Measurements from ENCODE around the gene LGALS4. TPM values are rescaled to one million over a fixed set of nuclear protein-coding genes. Genes with fewer than 3 reads are reported as not detected.

LGALS4 gene
- total RNA-seq, 2 experiments from 2014 or later: 1.0 to 1.1 TPM

- ChIA-PET POLR2A (interaction anchor here (1.0 kb wide), 1 partner anchor 11 kb away, joined by 4 read pairs; no protein-coding TSS in a partner anchor), CTCF (ENCODE audit: unreplicated experiment) (no interaction called here)
- DNase-seq (ENCODE audit: low spot score): no peak
- no peaks in the 10 kb centered on the region for H3K9me3 ChIP-seq (ENCODE audit: low read length)
- H3K4me2 ChIP-seq (ENCODE audit: low read length): no peak overlapping the region
- peaks cover 50% of the 10 kb centered on the region for H4K20me1 ChIP-seq (ENCODE audit: insufficient read depth, low read length)
- peaks cover 99% of the 10 kb centered on the region for H3K36me3 ChIP-seq (ENCODE audit: insufficient read depth, low read length)
- BruUV-seq (replicated peaks): no TSS peak
- H3K9me2 ChIP-seq (ENCODE audit: insufficient read depth, low read length): no peaks in the 10 kb centered on the region
- H2AFZ ChIP-seq (ENCODE audit: low read length): no peak overlapping the region
- H3K4me3 ChIP-seq (ENCODE audit: low read depth, low read length, poor library complexity, severe bottlenecking): no peak overlapping the region
- H3K4me1 ChIP-seq (ENCODE audit: insufficient read depth, low read length, poor library complexity, severe bottlenecking): peaks cover 27% of the 10 kb centered on the region
- intact Hi-C loops (cut with micrococcal nuclease; ENCODE audit: unreplicated experiment): no loop called here
- TF ChIP-seq, protein P1, sequence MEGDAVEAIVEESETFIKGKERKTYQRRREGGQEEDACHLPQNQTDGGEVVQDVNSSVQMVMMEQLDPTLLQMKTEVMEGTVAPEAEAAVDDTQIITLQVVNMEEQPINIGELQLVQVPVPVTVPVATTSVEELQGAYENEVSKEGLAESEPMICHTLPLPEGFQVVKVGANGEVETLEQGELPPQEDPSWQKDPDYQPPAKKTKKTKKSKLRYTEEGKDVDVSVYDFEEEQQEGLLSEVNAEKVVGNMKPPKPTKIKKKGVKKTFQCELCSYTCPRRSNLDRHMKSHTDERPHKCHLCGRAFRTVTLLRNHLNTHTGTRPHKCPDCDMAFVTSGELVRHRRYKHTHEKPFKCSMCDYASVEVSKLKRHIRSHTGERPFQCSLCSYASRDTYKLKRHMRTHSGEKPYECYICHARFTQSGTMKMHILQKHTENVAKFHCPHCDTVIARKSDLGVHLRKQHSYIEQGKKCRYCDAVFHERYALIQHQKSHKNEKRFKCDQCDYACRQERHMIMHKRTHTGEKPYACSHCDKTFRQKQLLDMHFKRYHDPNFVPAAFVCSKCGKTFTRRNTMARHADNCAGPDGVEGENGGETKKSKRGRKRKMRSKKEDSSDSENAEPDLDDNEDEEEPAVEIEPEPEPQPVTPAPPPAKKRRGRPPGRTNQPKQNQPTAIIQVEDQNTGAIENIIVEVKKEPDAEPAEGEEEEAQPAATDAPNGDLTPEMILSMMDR (conservative IDR thresholded peaks at IDR 0.05; ENCODE audit: low read length): no peak
- TF ChIP-seq EZH2phosphoT487 (IDR thresholded peaks at IDR 0.05; ENCODE audit: borderline replicate concordance, low read depth, low read length): no peak
- H3K27ac ChIP-seq (ENCODE audit: low read depth, low read length, poor library complexity, severe bottlenecking): no peak overlapping the region
- H3K79me2 ChIP-seq (ENCODE audit: insufficient read depth, low read depth, low read length): peaks cover 68% of the 10 kb centered on the region
Observed at GRCh38 chr19:38843175-38843758, 30.5 kb upstream of the LGALS4 start.

DNA sequence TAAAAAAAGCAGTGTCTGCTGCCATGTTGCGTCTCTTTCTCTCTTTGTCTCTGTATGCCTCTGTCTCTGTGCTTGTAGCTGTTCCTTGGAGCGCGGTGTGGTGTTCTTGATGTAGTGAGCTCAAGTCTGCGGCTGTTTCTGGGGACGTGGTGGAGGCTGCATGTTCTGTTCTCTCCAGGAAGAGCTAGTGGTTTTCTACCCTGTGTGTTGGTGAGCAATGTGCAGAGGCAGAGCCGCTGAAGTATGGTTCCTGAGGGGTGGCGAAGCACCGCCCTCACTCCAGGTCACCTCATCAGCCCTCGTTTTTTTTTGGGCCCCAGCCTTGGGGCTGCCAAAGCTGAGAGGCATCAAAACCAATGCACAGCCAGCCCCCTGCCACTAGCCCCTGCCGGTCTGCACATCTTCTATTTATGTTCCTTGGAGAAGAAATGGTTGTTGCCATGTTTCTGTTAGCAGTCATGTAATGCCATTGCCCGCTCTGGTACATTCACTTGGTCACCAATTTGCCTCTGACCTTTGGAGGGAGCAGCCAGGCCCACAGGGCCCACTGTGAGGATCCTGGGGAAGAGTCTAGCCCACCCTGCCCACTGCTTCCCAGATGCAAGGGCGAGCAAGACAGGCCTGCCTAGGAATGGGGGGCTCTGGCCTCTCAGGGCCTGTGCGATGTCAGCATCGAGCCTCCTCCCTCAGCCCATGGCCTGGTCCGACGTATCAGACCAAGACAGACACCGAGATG lies 29.9 kb upstream of the LGALS4 start:
- H3K4me2 ChIP-seq (ENCODE audit: low read length): no peak overlapping the region
- H3K9me3 ChIP-seq (ENCODE audit: low read length): no peaks in the 10 kb centered on the region
- no peak overlapping the region for H2AFZ ChIP-seq (ENCODE audit: low read length)
- H3K4me3 ChIP-seq (ENCODE audit: low read depth, low read length, poor library complexity, severe bottlenecking): no peak overlapping the region
- DNase-seq (ENCODE audit: low spot score): peak; percentile 32
- H3K4me1 ChIP-seq (ENCODE audit: insufficient read depth, low read length, poor library complexity, severe bottlenecking): peaks cover 21% of the 10 kb centered on the region
- H4K20me1 ChIP-seq (ENCODE audit: insufficient read depth, low read length): peaks cover 45% of the 10 kb centered on the region
- BruUV-seq (replicated peaks): no TSS peak
- no peak for TF ChIP-seq EZH2phosphoT487 (IDR thresholded peaks at IDR 0.05; ENCODE audit: borderline replicate concordance, low read depth, low read length)
- TF ChIP-seq, protein P1 (conservative IDR thresholded peaks at IDR 0.05; ENCODE audit: low read length): no peak
- H3K27ac ChIP-seq (ENCODE audit: low read depth, low read length, poor library complexity, severe bottlenecking): peak overlapping the region; percentile 20
- ChIA-PET CTCF (ENCODE audit: unreplicated experiment) (no interaction called here), POLR2A (no interaction called here)
- no peaks in the 10 kb centered on the region for H3K9me2 ChIP-seq (ENCODE audit: insufficient read depth, low read length)
- peaks cover 99% of the 10 kb centered on the region for H3K36me3 ChIP-seq (ENCODE audit: insufficient read depth, low read length)
- peaks cover 61% of the 10 kb centered on the region for H3K79me2 ChIP-seq (ENCODE audit: insufficient read depth, low read depth, low read length)
- intact Hi-C loops (cut with micrococcal nuclease; ENCODE audit: unreplicated experiment): no loop called here
